WI38 (cell line): ENCODE results near the gene FLT1.

Experiments used
- H3K4me3 ChIP-seq: 2 replicates; pipeline ENCODE4 v1.5.1; 2011; ENCODE audit warnings: low read depth, mild to moderate bottlenecking, control low read depth, low read length
- TF ChIP-seq, protein P1 (sequence below): IDR thresholded peaks from 2 replicates; pipeline ENCODE4 v1.5.1; 2012; ENCODE audit warnings: low read depth, mild to moderate bottlenecking, control low read depth, low read length

FLT1 gene

DNA sequence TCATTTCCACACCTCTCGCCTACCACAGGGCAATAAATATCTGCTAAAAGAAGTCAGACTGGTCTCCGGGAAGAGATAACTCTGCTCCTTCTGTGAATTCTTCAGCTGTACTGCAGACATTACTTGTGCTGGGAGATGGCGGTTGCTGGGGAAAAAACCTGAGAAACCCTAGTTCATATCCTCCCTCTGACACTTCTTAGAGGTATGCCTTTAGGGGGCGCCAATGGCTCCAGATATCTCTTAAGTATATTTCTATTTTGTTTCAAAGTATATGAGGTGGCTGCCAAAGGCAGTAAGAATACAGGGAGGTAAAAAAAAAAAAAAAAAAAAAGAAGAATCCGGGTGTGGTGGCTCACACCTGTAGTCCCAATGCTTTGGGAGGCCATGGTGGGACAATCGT is 181.3 kb downstream of the FLT1 start:
- TF ChIP-seq, protein P1, sequence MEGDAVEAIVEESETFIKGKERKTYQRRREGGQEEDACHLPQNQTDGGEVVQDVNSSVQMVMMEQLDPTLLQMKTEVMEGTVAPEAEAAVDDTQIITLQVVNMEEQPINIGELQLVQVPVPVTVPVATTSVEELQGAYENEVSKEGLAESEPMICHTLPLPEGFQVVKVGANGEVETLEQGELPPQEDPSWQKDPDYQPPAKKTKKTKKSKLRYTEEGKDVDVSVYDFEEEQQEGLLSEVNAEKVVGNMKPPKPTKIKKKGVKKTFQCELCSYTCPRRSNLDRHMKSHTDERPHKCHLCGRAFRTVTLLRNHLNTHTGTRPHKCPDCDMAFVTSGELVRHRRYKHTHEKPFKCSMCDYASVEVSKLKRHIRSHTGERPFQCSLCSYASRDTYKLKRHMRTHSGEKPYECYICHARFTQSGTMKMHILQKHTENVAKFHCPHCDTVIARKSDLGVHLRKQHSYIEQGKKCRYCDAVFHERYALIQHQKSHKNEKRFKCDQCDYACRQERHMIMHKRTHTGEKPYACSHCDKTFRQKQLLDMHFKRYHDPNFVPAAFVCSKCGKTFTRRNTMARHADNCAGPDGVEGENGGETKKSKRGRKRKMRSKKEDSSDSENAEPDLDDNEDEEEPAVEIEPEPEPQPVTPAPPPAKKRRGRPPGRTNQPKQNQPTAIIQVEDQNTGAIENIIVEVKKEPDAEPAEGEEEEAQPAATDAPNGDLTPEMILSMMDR, result peak; percentile 18; the same call in 1 of the 2 replicates

DNA sequence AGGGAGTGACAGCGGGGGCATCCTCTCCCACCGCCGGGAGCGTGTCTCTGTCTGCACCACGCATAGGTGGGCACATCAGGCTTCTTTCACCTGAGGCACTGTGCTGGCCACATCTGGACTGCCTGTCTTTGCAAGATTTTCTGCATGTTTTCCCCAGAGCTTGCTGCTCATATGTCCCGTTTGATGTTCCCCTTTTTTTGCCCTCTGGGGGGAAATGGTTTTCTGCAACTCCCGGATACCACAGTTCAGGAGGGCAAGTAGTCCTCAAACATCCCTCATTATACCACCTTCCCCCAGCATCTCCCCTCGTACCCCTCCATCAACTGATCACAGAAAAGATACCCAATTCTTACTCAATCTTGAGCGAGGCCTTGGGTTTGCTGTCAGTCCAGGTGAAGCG is 188.6 kb downstream of the FLT1 start:
- no peak overlapping the region for H3K4me3 ChIP-seq
- TF ChIP-seq, protein P1, result no peak

More for the DNA sequence above, 181.3 kb downstream of the FLT1 start:
- H3K4me3 ChIP-seq, result no peak overlapping the region

DNA sequence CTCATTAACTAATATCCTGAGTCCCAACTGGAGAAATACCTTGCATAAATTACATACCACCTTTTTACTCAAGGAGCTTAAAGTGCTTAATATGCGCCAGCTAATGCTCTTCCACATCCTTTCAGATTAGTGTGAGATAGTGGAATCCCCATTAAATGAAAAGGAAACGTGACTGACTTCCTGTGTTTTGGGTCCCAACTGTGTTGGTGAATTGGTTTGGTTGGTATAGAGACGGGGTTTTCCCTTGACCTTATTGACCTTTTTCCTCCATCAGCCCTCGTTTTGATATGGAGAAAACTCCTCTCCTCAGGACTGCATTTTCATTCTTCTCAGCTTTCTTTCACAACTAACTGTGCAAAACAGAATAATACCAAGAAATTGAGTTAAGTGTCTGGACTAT is 193.1 kb downstream of the FLT1 start:
- TF ChIP-seq, protein P1, result no peak
- no peak overlapping the region for H3K4me3 ChIP-seq

DNA sequence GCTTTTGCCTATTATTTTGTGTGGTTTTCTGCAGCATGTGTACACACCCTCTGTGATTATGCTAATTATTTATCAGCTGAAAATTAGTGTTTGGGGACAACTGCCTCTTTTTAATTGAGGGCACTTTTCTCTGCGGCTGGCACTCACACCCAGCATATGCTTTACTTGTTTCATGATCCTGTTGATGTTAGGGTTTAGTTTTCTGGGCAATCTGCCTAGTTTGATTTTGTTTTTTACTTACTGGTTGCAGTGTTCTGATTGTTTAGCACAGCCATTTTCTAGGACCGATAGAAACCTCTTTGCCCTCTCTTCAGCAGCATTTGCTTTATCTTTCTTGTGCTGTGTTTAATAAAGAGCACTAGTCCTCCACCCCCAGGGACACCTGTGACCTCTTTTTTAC is 195.0 kb downstream of the FLT1 start:
- TF ChIP-seq, protein P1, result no peak

DNA sequence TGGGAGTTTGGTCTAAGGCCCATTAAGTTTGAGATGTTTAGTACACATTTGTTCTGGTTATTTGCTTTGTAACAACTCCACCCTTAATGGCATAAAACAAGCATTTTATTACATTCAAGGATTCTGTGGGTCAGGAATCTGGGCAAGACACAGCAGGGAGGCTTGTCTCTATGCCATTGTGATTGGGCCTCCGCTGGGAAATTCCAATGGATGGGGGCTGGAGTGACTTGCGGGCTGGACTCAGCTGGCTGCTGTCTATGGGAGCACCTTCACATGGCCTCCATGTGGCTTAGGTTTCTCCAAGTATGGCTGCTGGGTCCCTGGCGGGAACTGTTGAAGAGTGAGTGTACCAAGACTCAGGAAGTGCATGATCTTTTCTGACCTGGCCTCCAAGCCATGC is 197.6 kb downstream of the FLT1 start:
- H3K4me3 ChIP-seq, result no peak overlapping the region
- TF ChIP-seq, protein P1, result no peak

More for the DNA sequence above, 195.0 kb downstream of the FLT1 start:
- no peak overlapping the region for H3K4me3 ChIP-seq

DNA sequence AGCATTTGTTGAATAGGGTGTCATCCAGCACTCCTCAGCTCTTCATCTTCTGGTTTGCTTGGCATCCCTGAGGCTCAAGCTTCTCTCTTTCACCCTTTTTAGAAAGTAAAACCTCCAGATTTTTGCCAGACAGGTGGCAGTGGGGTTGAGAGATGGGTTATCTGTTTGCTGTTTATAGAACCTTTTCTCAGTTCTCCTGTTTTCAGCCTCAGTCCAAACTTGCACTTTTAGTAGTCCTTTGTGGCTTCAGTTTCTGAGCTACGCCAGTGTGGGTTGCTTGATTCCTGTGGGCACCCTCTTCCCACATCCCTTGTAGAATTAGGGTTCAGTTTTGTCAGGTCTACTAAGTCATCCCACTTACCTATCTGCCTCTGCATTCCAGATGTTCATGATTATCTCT is 208.7 kb downstream of the FLT1 start:
- TF ChIP-seq, protein P1, result no peak
- H3K4me3 ChIP-seq, result no peak overlapping the region

DNA sequence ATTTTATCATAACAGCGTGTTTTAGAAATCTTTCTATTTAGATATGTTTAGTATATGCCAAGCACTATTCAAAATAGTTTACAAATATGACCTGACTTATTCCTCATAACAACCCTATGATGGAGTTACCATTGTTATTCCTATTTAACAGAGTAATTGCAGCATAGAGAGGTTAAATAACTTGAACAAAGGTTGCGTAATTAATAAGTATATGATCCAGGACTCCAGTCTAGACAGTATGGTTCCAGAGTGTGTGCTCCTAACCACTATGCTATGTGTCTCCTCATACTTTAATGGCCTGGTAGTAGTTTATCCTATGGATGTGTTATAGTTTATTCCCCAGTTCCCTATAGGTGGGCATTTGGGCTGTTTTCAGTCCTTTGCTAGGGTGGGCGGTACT is 211.3 kb downstream of the FLT1 start:
- TF ChIP-seq, protein P1, result no peak
- no peak overlapping the region for H3K4me3 ChIP-seq
